ENCODE data around the gene THBS2. TPM values are rescaled to one million over a fixed set of nuclear protein-coding genes. Genes with fewer than 3 reads are reported as not detected.

Gene THBS2
- total RNA-seq, 1 donor from 2014 or later: 709 TPM

- DNase-seq (ENCODE audit: low spot score in 2 of 2): peak in 1 of 2 donors; percentile 62
- TF ChIP-seq CTCF (IDR thresholded peaks at IDR 0.05): no peak
- Histone ChIP-seq H3K27me3 (no peaks in the 10 kb centered on the region), H3K36me3 (no peaks in the 10 kb centered on the region), H3K27ac (peak overlapping the region; percentile 81 to 87), H3K9me3 (no peaks in the 10 kb centered on the region), H3K4me1 (peaks cover 10 to 39% of the 10 kb centered on the region in 2 donors), H3K4me3 (peak overlapping the region in 1 of 2 donors; percentile 24)
- intact Hi-C loops (cut with DNase I): loop anchor here (1.0 to 2.0 kb wide), 3 partner anchors 19 to 144 kb away; no protein-coding TSS in a partner anchor
These were observed 62.7 kb downstream of the THBS2 start for GRCh38 chr6:169190970-169191369.

- DNase-seq (ENCODE audit: low spot score in 2 of 2): peak; percentile 55 to 95
- no peak for TF ChIP-seq CTCF (IDR thresholded peaks at IDR 0.05)
- Histone ChIP-seq H3K27ac (peak overlapping the region; percentile 81 to 87), H3K27me3 (no peaks in the 10 kb centered on the region), H3K9me3 (no peaks in the 10 kb centered on the region), H3K36me3 (no peaks in the 10 kb centered on the region), H3K4me3 (no peak overlapping the region), H3K4me1 (peaks cover 10 to 39% of the 10 kb centered on the region in 2 donors)
- intact Hi-C loops (cut with DNase I): loop anchor here (1.0 to 2.0 kb wide), 3 partner anchors 18 to 143 kb away; no protein-coding TSS in a partner anchor
These were observed 63.5 kb downstream of the THBS2 start for GRCh38 chr6:169190144-169190584.

- peaks cover 10 to 35% of the 10 kb centered on the region in 2 donors for H3K4me1 ChIP-seq
- DNase-seq (ENCODE audit: low spot score in 2 of 2): peak in 1 of 2 donors; percentile 61
- no peaks in the 10 kb centered on the region for H3K36me3 ChIP-seq
- peak overlapping the region; percentile 81 to 87 for H3K27ac ChIP-seq
- TF ChIP-seq CTCF (IDR thresholded peaks at IDR 0.05): no peak
- intact Hi-C loops (cut with DNase I): loop anchor here (1.0 to 2.0 kb wide), 4 partner anchors 17 to 143 kb away; no protein-coding TSS in a partner anchor
- H3K4me3 ChIP-seq: no peak overlapping the region
- no peaks in the 10 kb centered on the region for H3K27me3 ChIP-seq
- H3K9me3 ChIP-seq: no peaks in the 10 kb centered on the region
These were observed 64.0 kb downstream of the THBS2 start for GRCh38 chr6:169189686-169190085.

- Histone ChIP-seq H3K4me1 (peaks cover 10 to 32% of the 10 kb centered on the region in 2 donors), H3K36me3 (no peaks in the 10 kb centered on the region), H3K9me3 (no peaks in the 10 kb centered on the region), H3K27ac (peak overlapping the region; percentile 81 to 87), H3K27me3 (no peaks in the 10 kb centered on the region), H3K4me3 (no peak overlapping the region)
- DNase-seq (ENCODE audit: low spot score in 2 of 2): no peak
- intact Hi-C loops (cut with DNase I): loop anchor here (1.0 kb wide), 1 partner anchor 21 kb away; no protein-coding TSS in a partner anchor
- TF ChIP-seq CTCF (IDR thresholded peaks at IDR 0.05): no peak
These were observed 64.5 kb downstream of the THBS2 start for GRCh38 chr6:169189182-169189581.

GRCh38 chr6:169188475-169188874, 65.2 kb downstream of the THBS2 start:
- H3K27ac ChIP-seq: peak overlapping the region; percentile 81 to 87
- peaks cover 10 to 32% of the 10 kb centered on the region in 2 donors for H3K4me1 ChIP-seq
- DNase-seq (ENCODE audit: low spot score in 2 of 2): peak in 1 of 2 donors; percentile 59
- no peaks in the 10 kb centered on the region for H3K27me3 ChIP-seq
- no peak overlapping the region for H3K4me3 ChIP-seq
- no peak for TF ChIP-seq CTCF (IDR thresholded peaks at IDR 0.05)
- intact Hi-C loops (cut with DNase I): no loop called here
- no peaks in the 10 kb centered on the region for H3K36me3 ChIP-seq
- H3K9me3 ChIP-seq: no peaks in the 10 kb centered on the region
